Endothelial cell of umbilical vein (primary cell): ENCODE results near the gene ASMTL. TPM values are rescaled to one million over a fixed set of nuclear protein-coding genes. Genes with fewer than 3 reads are reported as not detected.
"Not testable (repeated sequence)": the region's sequence is repeated elsewhere in the genome, so short reads cannot be mapped to it uniquely, and the experiment has no call there.

Experiments used
- BruUV-seq: library from RNA; stranded (reverse); fragments of 400-500 nt; replicated peaks from 2 replicates; lab custom pipeline; 2021; lab: Mats Ljungman, UMichigan
- CTCF ChIA-PET: fragments of 300-600, 350-600 bp; sonication (Branson Sonifier 250); formaldehyde crosslinking; loops from one replicate; lab custom pipeline; 2021; ENCODE audit warnings: antibody characterized with exemption, inconsistent platforms; lab: Charles Lee
- POLR2A ChIA-PET: fragments of 300-600, 350-600 bp; sonication (Branson Sonifier 250); formaldehyde crosslinking; loops from one replicate; lab custom pipeline; 2021; ENCODE audit warnings: antibody characterized with exemption, inconsistent platforms; lab: Charles Lee
- DNase-seq: peaks from one replicate; pipeline ENCODE4 v3.0.0-alpha.2; 2011; ENCODE audit warnings: low read depth, low spot score
- FAIRE-seq: peaks from 2 replicates; lab custom pipeline; 2011; peaks lifted over from hg19 to GRCh38; lab: Jason Lieb, UNC
- H2AFZ ChIP-seq: 2 replicates; pipeline ENCODE4 v1.6.0; 2012; ENCODE audit warnings: low read depth, low read length, control low read depth, inconsistent platforms
- H3K27ac ChIP-seq: 2 replicates; pipeline ENCODE4 v1.5.1; 2011; ENCODE audit warnings: low read depth, mild to moderate bottlenecking, control low read depth, low read length, moderate library complexity; ENCODE audit not compliant: insufficient read depth
- H3K27me3 ChIP-seq, 2 experiments: 2 replicates each; pipeline versions ENCODE4 v1.6.0 to v1.6.1; 2011; ENCODE audit warnings: low read length in 2 of 2, mixed read lengths in 1 of 2; ENCODE audit not compliant: control insufficient read depth in 2 of 2, insufficient read depth in 2 of 2
- H3K36me3 ChIP-seq, 2 experiments: 2 replicates in 1 of 2; 3 replicates in 1 of 2; pipeline ENCODE4 v1.5.1; 2011; ENCODE audit warnings: low read length in 2 of 2, mild to moderate bottlenecking in 1 of 2, moderate library complexity in 1 of 2; ENCODE audit not compliant: control insufficient read depth in 2 of 2, insufficient read depth in 2 of 2; ENCODE audit errors: extremely low read depth in 1 of 2
- H3K4me1 ChIP-seq: 3 replicates; pipeline ENCODE4 v1.5.1; 2011; ENCODE audit warnings: mild to moderate bottlenecking, low read length; ENCODE audit not compliant: control insufficient read depth, insufficient read depth; ENCODE audit errors: extremely low read depth
- H3K4me2 ChIP-seq: 2 replicates; pipeline ENCODE4 v1.6.1; 2011; ENCODE audit warnings: low read length, control low read depth, mixed read lengths; ENCODE audit not compliant: insufficient read depth
- H3K4me3 ChIP-seq, 3 experiments: fragments of 200-600 bp in 1 of 3; sonication (generic), shearing (Covaris generic) in 1 of 3; replicated peaks in 1 of 3; 2 replicates each; pipeline ENCODE4 v1.5.1; 2011 to 2016; ENCODE audit warnings: control low read depth in 3 of 3, low read length in 3 of 3, mild to moderate bottlenecking in 2 of 3, inconsistent platforms in 1 of 3, low read depth in 1 of 3, moderate library complexity in 1 of 3; ENCODE audit not compliant: insufficient read depth in 1 of 3
- H3K79me2 ChIP-seq: 2 replicates; pipeline ENCODE4 v1.6.0; 2012; ENCODE audit warnings: low read length, inconsistent platforms; ENCODE audit not compliant: control insufficient read depth, insufficient read depth
- H3K9ac ChIP-seq: replicated peaks from 2 replicates; pipeline ENCODE3; 2011; ENCODE audit warnings: low read length, control low read depth; ENCODE audit not compliant: insufficient read depth; ENCODE audit errors: extremely low read depth
- H3K9me1 ChIP-seq: replicated peaks from 3 replicates; pipeline ENCODE4 v1.6.0; 2011; ENCODE audit warnings: mild to moderate bottlenecking, low read length; ENCODE audit not compliant: control insufficient read depth, insufficient read depth; ENCODE audit errors: extremely low read depth
- H3K9me3 ChIP-seq: replicated peaks from 2 replicates; pipeline ENCODE4 v1.5.1; 2012; ENCODE audit warnings: low read length, inconsistent platforms; ENCODE audit not compliant: control insufficient read depth, insufficient read depth
- H4K20me1 ChIP-seq: replicated peaks from 2 replicates; pipeline ENCODE3; 2011; ENCODE audit warnings: mild to moderate bottlenecking, low read length; ENCODE audit not compliant: control insufficient read depth, insufficient read depth; ENCODE audit errors: extremely low read depth
- EZH2 ChIP-seq: IDR thresholded peaks from 2 replicates; pipeline ENCODE4 v1.6.1; 2012; ENCODE audit warnings: borderline replicate concordance, low read depth, mild to moderate bottlenecking, moderate library complexity, low read length, inconsistent platforms; ENCODE audit not compliant: severe bottlenecking
- FOS ChIP-seq: IDR thresholded peaks from 2 replicates; pipeline ENCODE4 v1.6.1; 2011; ENCODE audit warnings: mild to moderate bottlenecking, low read length, moderate library complexity, borderline replicate concordance; ENCODE audit not compliant: insufficient read depth
- GATA2 ChIP-seq: IDR thresholded peaks from 2 replicates; pipeline ENCODE4 v1.7.0; 2011; ENCODE audit warnings: low read depth, mild to moderate bottlenecking, moderate library complexity, mixed read lengths, low read length; ENCODE audit not compliant: insufficient read length, insufficient read depth
- JUN ChIP-seq: IDR thresholded peaks from 2 replicates; pipeline ENCODE4 v1.6.1; 2011; ENCODE audit warnings: borderline replicate concordance, low read depth; ENCODE audit not compliant: insufficient read length, insufficient read depth
- MYC ChIP-seq: IDR thresholded peaks from one replicate; pipeline ENCODE4 v1.6.1; 2011; ENCODE audit warnings: mild to moderate bottlenecking, low read depth, low read length
- POLR2A ChIP-seq: IDR thresholded peaks from 2 replicates; pipeline ENCODE4 v1.6.1; 2012; ENCODE audit warnings: low read depth, mild to moderate bottlenecking, control low read depth, low read length
- POLR2AphosphoS5 ChIP-seq: IDR thresholded peaks from 2 replicates; pipeline ENCODE4 v1.6.1; 2012; ENCODE audit warnings: low read depth, mild to moderate bottlenecking, control low read depth, low read length, moderate library complexity; ENCODE audit not compliant: insufficient read depth
- dilution Hi-C: fragments of 300-500 bp; cut with MboI; formaldehyde crosslinking; loops from one replicate; pipeline ENCODE4 v1.15.0; 2019; ENCODE audit warnings: low sequenced_read_pairs; ENCODE audit not compliant: extremely low pct_ligation_motif_present
- intact Hi-C: fragments of 100-400 bp; cut with micrococcal nuclease; formaldehyde crosslinking; loops from one replicate; pipeline ENCODE4 v1.10.0; 2022
- polyA plus RNA-seq, 4 experiments: library from polyadenylated mRNA; depleted of rRNA in 3 of 4; stranded (reverse) in 3 of 4; unstranded in 1 of 4; fragments of >200 nt; gene quantifications; 2 replicates each; pipeline versions ENCODE4 v1.2.1 to v1.2.3, GENCODE V29; 2011 to 2012; ENCODE audit warnings: missing spikeins in 1 of 4
- total RNA-seq: library from RNA; stranded (reverse); gene quantifications from 2 replicates; pipeline ENCODE4 v1.2.3, GENCODE V29; 2021
- TF ChIP-seq, protein P1 (sequence below): IDR thresholded peaks from 2 replicates; pipeline ENCODE4 v1.6.1; 2011; ENCODE audit not compliant: insufficient read depth, insufficient read length
- TF ChIP-seq, protein P2 (sequence below), 2 donors: IDR thresholded peaks; 1 replicate in 1 of 2; 2 replicates in 1 of 2; pipeline ENCODE4 v1.5.1; 2011; ENCODE audit warnings: low read length in 2 of 2, mild to moderate bottlenecking in 2 of 2, moderate library complexity in 2 of 2, control low read depth in 1 of 2, inconsistent platforms in 1 of 2, low read depth in 1 of 2; ENCODE audit not compliant: insufficient read depth in 1 of 2; ENCODE audit errors: extremely low read depth in 1 of 2

The ASMTL gene
- total and polyA plus RNA-seq, 2 donors (not counting 3 experiments of a cell fraction or from before 2014, with no cell fraction given), result 27.1 to 29.9 TPM

DNA sequence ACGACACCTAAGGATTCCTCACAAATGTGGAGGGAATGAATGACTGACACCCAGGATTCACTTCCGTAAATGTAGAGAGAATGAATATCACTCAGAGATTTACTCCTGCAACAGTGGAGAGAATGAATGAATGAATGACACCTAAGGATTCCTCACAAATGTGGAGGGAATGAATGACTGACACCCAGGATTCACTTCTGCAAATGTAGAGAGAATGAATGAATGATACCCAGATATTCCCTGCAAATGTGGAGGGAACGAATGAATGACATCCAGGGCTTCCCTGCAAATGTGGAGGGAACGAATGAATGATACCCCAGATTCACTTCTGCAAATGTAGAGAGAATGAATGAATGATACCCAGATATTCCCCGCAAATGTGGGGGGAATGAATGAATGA is 36.6 kb upstream of the ASMTL start:
- peak; percentile 26 for FAIRE-seq
- H3K27ac ChIP-seq, dilution Hi-C loops, H3K9me3 ChIP-seq, H3K4me3 ChIP-seq, H4K20me1 ChIP-seq, POLR2A ChIA-PET, H3K4me1 ChIP-seq, H3K79me2 ChIP-seq, CTCF ChIA-PET, H2AFZ ChIP-seq, DNase-seq, intact Hi-C loops, BruUV-seq, H3K36me3 ChIP-seq, H3K27me3 ChIP-seq, H3K4me2 ChIP-seq, H3K9ac ChIP-seq, H3K9me1 ChIP-seq: not testable (repeated sequence)

DNA sequence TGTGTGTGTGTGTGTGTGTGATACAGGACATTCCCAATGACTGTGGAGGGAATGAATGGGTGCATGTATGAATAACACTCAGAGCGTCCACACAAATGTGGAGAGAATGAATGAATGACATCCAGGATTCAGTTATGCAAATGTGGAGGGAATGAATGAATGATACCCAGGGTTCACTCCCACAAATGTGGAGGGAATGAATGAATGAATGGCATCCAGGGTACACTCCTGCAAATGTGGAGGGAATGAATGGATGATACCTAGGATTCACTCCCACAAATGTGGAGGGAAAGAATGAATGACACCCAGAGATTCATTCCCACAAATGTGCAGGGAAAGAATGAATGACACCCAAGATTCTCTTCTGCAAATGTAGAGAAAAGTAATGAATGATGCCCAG is 36.0 kb upstream of the ASMTL start:
- DNase-seq, result no peak
- Histone ChIP-seq H3K36me3 (no peaks in the 10 kb centered on the region), H3K4me1 (no peaks in the 10 kb centered on the region), H3K27ac (no peak overlapping the region), H3K79me2 (no peaks in the 10 kb centered on the region), H4K20me1 (no peaks in the 10 kb centered on the region), H3K9me1 (no peaks in the 10 kb centered on the region), H3K27me3 (no peaks in the 10 kb centered on the region), H3K4me3 (no peak overlapping the region), H3K9me3 (no peaks in the 10 kb centered on the region), H3K4me2 (no peak overlapping the region), H2AFZ (no peak overlapping the region), H3K9ac (no peak overlapping the region)
- BruUV-seq, result no TSS peak
- dilution Hi-C loops, result no loop called here
- ChIA-PET POLR2A (no interaction called here), CTCF (no interaction called here)
- intact Hi-C loops, result no loop called here
- no peak for TF ChIP-seq GATA2
- TF ChIP-seq POLR2A, result no peak
- TF ChIP-seq, protein P1, sequence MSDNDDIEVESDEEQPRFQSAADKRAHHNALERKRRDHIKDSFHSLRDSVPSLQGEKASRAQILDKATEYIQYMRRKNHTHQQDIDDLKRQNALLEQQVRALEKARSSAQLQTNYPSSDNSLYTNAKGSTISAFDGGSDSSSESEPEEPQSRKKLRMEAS, result no peak
- TF ChIP-seq, protein P2, sequence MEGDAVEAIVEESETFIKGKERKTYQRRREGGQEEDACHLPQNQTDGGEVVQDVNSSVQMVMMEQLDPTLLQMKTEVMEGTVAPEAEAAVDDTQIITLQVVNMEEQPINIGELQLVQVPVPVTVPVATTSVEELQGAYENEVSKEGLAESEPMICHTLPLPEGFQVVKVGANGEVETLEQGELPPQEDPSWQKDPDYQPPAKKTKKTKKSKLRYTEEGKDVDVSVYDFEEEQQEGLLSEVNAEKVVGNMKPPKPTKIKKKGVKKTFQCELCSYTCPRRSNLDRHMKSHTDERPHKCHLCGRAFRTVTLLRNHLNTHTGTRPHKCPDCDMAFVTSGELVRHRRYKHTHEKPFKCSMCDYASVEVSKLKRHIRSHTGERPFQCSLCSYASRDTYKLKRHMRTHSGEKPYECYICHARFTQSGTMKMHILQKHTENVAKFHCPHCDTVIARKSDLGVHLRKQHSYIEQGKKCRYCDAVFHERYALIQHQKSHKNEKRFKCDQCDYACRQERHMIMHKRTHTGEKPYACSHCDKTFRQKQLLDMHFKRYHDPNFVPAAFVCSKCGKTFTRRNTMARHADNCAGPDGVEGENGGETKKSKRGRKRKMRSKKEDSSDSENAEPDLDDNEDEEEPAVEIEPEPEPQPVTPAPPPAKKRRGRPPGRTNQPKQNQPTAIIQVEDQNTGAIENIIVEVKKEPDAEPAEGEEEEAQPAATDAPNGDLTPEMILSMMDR (IDR thresholded peaks at IDR 0.05; ENCODE audit: extremely low read depth in 1 of 2, insufficient read depth in 1 of 2, low read depth in 1 of 2, low read length in 2 of 2), result no peak
- no peak for TF ChIP-seq EZH2
- no peak for TF ChIP-seq MYC
- no peak for TF ChIP-seq JUN
- TF ChIP-seq POLR2AphosphoS5, result no peak
- no peak for TF ChIP-seq FOS
- no peak for FAIRE-seq
